Lower lobe of right lung (tissue), 2 donors: ENCODE results near the gene TIGIT. TPM values are rescaled to one million over a fixed set of nuclear protein-coding genes. Genes with fewer than 3 reads are reported as not detected.

ENCODE experiments used
- ATAC-seq, 2 donors: fragments of 200-7000 bp; cut with Tn5 transposase; one replicate each; pipeline ENCODE4 v1.9.1; 2020 to 2022; ENCODE audit warnings: mild to moderate bottlenecking in 2 of 2, moderate library complexity in 2 of 2
- DNase-seq: peaks from one replicate; pipeline ENCODE4 v3.0.0-alpha.2; 2020
- H3K27ac ChIP-seq: fragments of 200-600 bp; one replicate; pipeline ENCODE4 v1.8.0; 2022
- H3K27me3 ChIP-seq: fragments of 200-600 bp; one replicate; pipeline ENCODE4 v1.8.0; 2022; ENCODE audit warnings: low read depth
- H3K36me3 ChIP-seq: fragments of 200-600 bp; one replicate; pipeline ENCODE4 v1.8.0; 2022; ENCODE audit warnings: mild to moderate bottlenecking
- H3K4me1 ChIP-seq: fragments of 200-600 bp; one replicate; pipeline ENCODE4 v1.8.0; 2022
- H3K4me3 ChIP-seq: fragments of 200-600 bp; one replicate; pipeline ENCODE4 v1.8.0; 2022; ENCODE audit warnings: mild to moderate bottlenecking
- H3K9me3 ChIP-seq: fragments of 200-600 bp; one replicate; pipeline ENCODE4 v1.8.0; 2022
- CTCF ChIP-seq: fragments of 200-600 bp; IDR thresholded peaks from one replicate; pipeline ENCODE4 v1.8.0; 2022; ENCODE audit warnings: antibody characterized with exemption, mild to moderate bottlenecking
- intact Hi-C: fragments of 100-400 bp; cut with DNase I; formaldehyde crosslinking; loops from one replicate; pipeline ENCODE4 v1.11.0; 2022
- total RNA-seq: library from RNA; stranded (reverse); fragmentation: NEBNext Ultra II Directional; extraction: Animal tissue kit (Norgen Biotek cat#: 25700); gene quantifications from one replicate; pipeline ENCODE4 v1.2.1, GENCODE V29; 2021
- donor health status: DM: no; HTN: yes; CAD: no; lungs with severe emphysema.

Gene TIGIT
- total RNA-seq, 1 donor from 2014 or later, result 1.7 TPM

- no peak overlapping the region for H3K27ac ChIP-seq
- H3K27me3 ChIP-seq, result no peaks in the 10 kb centered on the region
- H3K36me3 ChIP-seq, result peaks cover 34% of the 10 kb centered on the region
- no peak for DNase-seq
- H3K4me3 ChIP-seq, result no peak overlapping the region
- no peaks in the 10 kb centered on the region for H3K4me1 ChIP-seq
- no peaks in the 10 kb centered on the region for H3K9me3 ChIP-seq
- intact Hi-C loops, result no loop called here
- TF ChIP-seq CTCF, result no peak
- peak in 1 of 2 donors; percentile 29 for ATAC-seq
These were observed 57.4 kb downstream of the TIGIT start for GRCh38 chr3:114351123-114351821.

- no peak for DNase-seq
- no peak for TF ChIP-seq CTCF
- Histone ChIP-seq H3K4me1 (no peaks in the 10 kb centered on the region), H3K27me3 (no peaks in the 10 kb centered on the region), H3K27ac (no peak overlapping the region), H3K9me3 (no peaks in the 10 kb centered on the region), H3K4me3 (no peak overlapping the region), H3K36me3 (peaks cover 34% of the 10 kb centered on the region)
- ATAC-seq, result no peak
- intact Hi-C loops, result no loop called here
These were observed 58.0 kb downstream of the TIGIT start for GRCh38 chr3:114351822-114352145.

DNA sequence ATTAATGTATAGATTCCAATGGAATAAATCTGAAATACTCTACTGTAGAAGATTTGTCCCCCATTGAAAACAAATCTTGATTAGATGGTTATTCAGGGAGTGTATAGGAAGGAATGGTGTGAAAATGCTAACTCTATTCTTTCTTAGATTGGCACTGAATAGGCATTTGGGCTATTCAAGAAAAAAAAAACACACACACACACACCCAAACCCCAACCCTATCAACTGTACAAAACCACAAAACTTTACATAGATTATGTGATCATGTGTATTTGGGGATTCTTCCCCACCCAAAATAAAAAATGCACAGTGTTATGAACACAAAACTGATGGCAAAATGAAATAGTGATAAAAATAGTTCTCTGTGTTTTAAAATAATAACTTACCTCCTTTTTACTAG lies 61.8 kb downstream of the TIGIT start:
- ATAC-seq, result no peak
- H3K4me1 ChIP-seq, result no peaks in the 10 kb centered on the region
- intact Hi-C loops, result no loop called here
- H3K27me3 ChIP-seq, result no peaks in the 10 kb centered on the region
- H3K9me3 ChIP-seq, result no peaks in the 10 kb centered on the region
- H3K36me3 ChIP-seq, result peaks cover 11% of the 10 kb centered on the region
- DNase-seq, result no peak
- H3K4me3 ChIP-seq, result no peak overlapping the region
- no peak overlapping the region for H3K27ac ChIP-seq
- TF ChIP-seq CTCF, result no peak

- H3K27ac ChIP-seq, result no peak overlapping the region
- no peak overlapping the region for H3K4me3 ChIP-seq
- intact Hi-C loops, result no loop called here
- H3K4me1 ChIP-seq, result no peaks in the 10 kb centered on the region
- peaks cover 7% of the 10 kb centered on the region for H3K36me3 ChIP-seq
- H3K9me3 ChIP-seq, result no peaks in the 10 kb centered on the region
- no peak for ATAC-seq
- H3K27me3 ChIP-seq, result no peaks in the 10 kb centered on the region
- no peak for DNase-seq
- TF ChIP-seq CTCF, result no peak
These were observed 62.2 kb downstream of the TIGIT start for GRCh38 chr3:114356066-114356465.

DNA sequence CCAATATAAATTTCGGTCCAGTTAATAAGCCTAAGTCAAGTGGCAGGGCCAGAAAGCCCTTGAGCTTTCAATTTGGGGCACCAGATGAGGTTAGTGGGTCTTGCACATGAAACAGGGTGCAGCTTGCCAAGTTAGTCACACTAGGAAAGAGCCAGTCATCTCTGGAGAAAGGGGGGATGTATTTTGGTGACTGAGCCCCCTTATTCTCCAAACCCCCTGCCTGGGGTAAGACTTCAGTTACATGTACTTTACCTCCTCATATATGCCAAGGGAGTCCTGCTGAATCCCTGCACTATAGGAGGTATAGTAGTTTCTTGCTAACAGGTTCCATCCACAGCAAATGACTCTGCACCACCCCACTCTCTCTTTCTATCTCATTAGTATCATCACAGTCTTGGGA lies 62.7 kb downstream of the TIGIT start:
- no peaks in the 10 kb centered on the region for H3K27me3 ChIP-seq
- ATAC-seq (no peak), DNase-seq (no peak)
- TF ChIP-seq CTCF, result no peak
- intact Hi-C loops, result no loop called here
- no peak overlapping the region for H3K4me3 ChIP-seq
- no peaks in the 10 kb centered on the region for H3K9me3 ChIP-seq
- no peak overlapping the region for H3K27ac ChIP-seq
- H3K4me1 ChIP-seq, result no peaks in the 10 kb centered on the region
- peaks cover 2% of the 10 kb centered on the region for H3K36me3 ChIP-seq

Other genes starting within 250 kb of the TIGIT start
- 6.4 TPM for gene CCDC191, start 237.5 kb upstream of the TIGIT start, total RNA-seq
- gene QTRT2, start 237.3 kb upstream of the TIGIT start, total RNA-seq, result 22.2 TPM
- gene DRD3, start 115.0 kb upstream of the TIGIT start, total RNA-seq, result not detected
- not detected for gene ZNF80, start 56.5 kb upstream of the TIGIT start, total RNA-seq